ENCODE measurements around the gene CCR5.
A peak's percentile ranks its signal among the peaks of the same experiment; 100 is the strongest.
"Not testable (repeated sequence)": the region's sequence is repeated elsewhere in the genome, so short reads cannot be mapped to it uniquely, and the experiment has no call there.

CCR5 gene

GRCh38 chr3:46386205-46386604, 15.5 kb downstream of the CCR5 start:
- DNase-seq (ENCODE audit: low spot score), result no peak

- DNase-seq (ENCODE audit: low spot score), result not testable (repeated sequence)
Measured at GRCh38 chr3:46388847-46389246, 18.1 kb downstream of the CCR5 start.

GRCh38 chr3:46389306-46389705, 18.6 kb downstream of the CCR5 start:
- DNase-seq (ENCODE audit: low spot score), result no peak

- not testable (repeated sequence) for DNase-seq (ENCODE audit: low spot score)
Measured at GRCh38 chr3:46391526-46391925, 20.8 kb downstream of the CCR5 start.

- no peak for DNase-seq (ENCODE audit: low spot score)
Measured at GRCh38 chr3:46393011-46393410, 22.3 kb downstream of the CCR5 start.

GRCh38 chr3:46393554-46394434, 23.0 kb downstream of the CCR5 start:
- no peak for DNase-seq (ENCODE audit: low spot score)

- no peak for DNase-seq (ENCODE audit: low spot score)
Measured at GRCh38 chr3:46395210-46395661, 24.5 kb downstream of the CCR5 start.

GRCh38 chr3:46395766-46396530, 25.2 kb downstream of the CCR5 start:
- no peak for DNase-seq (ENCODE audit: low spot score)

- DNase-seq (ENCODE audit: low spot score), result no peak
Measured at GRCh38 chr3:46397111-46397510, 26.4 kb downstream of the CCR5 start.

GRCh38 chr3:46398186-46398955, 27.6 kb downstream of the CCR5 start:
- no peak for DNase-seq (ENCODE audit: low spot score)

- DNase-seq (ENCODE audit: low spot score), result no peak
Measured at GRCh38 chr3:46399098-46399497, 28.4 kb downstream of the CCR5 start.

- DNase-seq (ENCODE audit: low spot score), result no peak
Measured at GRCh38 chr3:46399557-46399956, 28.8 kb downstream of the CCR5 start.

- no peak for DNase-seq (ENCODE audit: low spot score)
Measured at GRCh38 chr3:46400000-46400734, 29.4 kb downstream of the CCR5 start.

GRCh38 chr3:46400846-46401245, 30.1 kb downstream of the CCR5 start:
- DNase-seq (ENCODE audit: low spot score), result no peak

- DNase-seq (ENCODE audit: low spot score), result no peak
Measured at GRCh38 chr3:46401579-46401978, 30.8 kb downstream of the CCR5 start.

- DNase-seq (ENCODE audit: low spot score), result not testable (repeated sequence)
Measured at GRCh38 chr3:46402902-46403301, 32.2 kb downstream of the CCR5 start.

- DNase-seq (ENCODE audit: low spot score), result no peak
Measured at GRCh38 chr3:46405301-46406019, 34.7 kb downstream of the CCR5 start.

- DNase-seq (ENCODE audit: low spot score), result peak; percentile 9
Measured at GRCh38 chr3:46406443-46406787, 35.7 kb downstream of the CCR5 start.

- peak; percentile 49 for DNase-seq (ENCODE audit: low spot score)
Measured at GRCh38 chr3:46406788-46407611, 36.3 kb downstream of the CCR5 start, which contains the start of the genes CCR5AS and CCRL2. TSS of gene CCR5AS (minus strand) at chr3:46407066. TSS of gene CCRL2 (plus strand) at chr3:46407259. CDS start at chr3:46408080, 821 bp downstream.

- no peak for DNase-seq (ENCODE audit: low spot score)
Measured at GRCh38 chr3:46407970-46408369, 37.2 kb downstream of the CCR5 start.
